Tibial artery (tissue), 4 donors: ENCODE measurements around the gene CEACAM19.

Experiments
- DNase-seq, 2 donors: peaks; one replicate each; pipeline ENCODE4 v3.0.0-alpha.2; 2019
- H3K27ac ChIP-seq, 2 donors: fragments of 200-600 bp; sonication (generic) in 1 of 2; 1 replicate in 1 of 2; 2 replicates in 1 of 2; pipeline ENCODE4 v1.5.1; 2018 to 2019; ENCODE audit warnings: mild to moderate bottlenecking in 1 of 2
- H3K27me3 ChIP-seq, 2 donors: fragments of 200-600 bp; sonication (generic) in 1 of 2; one replicate each; pipeline versions ENCODE4 v1.5.1 to v1.6.0; 2016 to 2019
- H3K36me3 ChIP-seq, 3 donors: fragments of 200-600 bp; sonication (generic) in 2 of 3; one replicate each; pipeline ENCODE4 v1.5.1; 2016 to 2019; ENCODE audit warnings: mild to moderate bottlenecking in 2 of 3
- H3K4me1 ChIP-seq, 4 donors: fragments of 200-600 bp; sonication (generic) in 2 of 4; 1 replicate in 3 of 4; 2 replicates in 1 of 4; pipeline ENCODE4 v1.5.1; 2016 to 2019
- H3K4me3 ChIP-seq, 2 donors: fragments of 200-600 bp; sonication (generic) in 1 of 2; 1 replicate in 1 of 2; 2 replicates in 1 of 2; pipeline ENCODE4 v1.5.1; 2018 to 2019; ENCODE audit warnings: mild to moderate bottlenecking in 2 of 2
- H3K9me3 ChIP-seq, 3 donors: fragments of 200-600 bp; sonication (generic) in 1 of 3; one replicate each; pipeline ENCODE4 v1.5.1; 2016 to 2019
- intact Hi-C: fragments of 100-400 bp; cut with DNase I; formaldehyde crosslinking; loops from one replicate; pipeline ENCODE4 v1.15.0; 2023; ENCODE audit warnings: low total_unique reads
- TF ChIP-seq, protein P1 (sequence below), 2 experiments: fragments of 200-600 bp in 1 of 2; fragments of 450-650 bp in 1 of 2; IDR thresholded peaks; one replicate each; pipeline ENCODE4 v1.5.1; 2017 to 2019; ENCODE audit warnings: antibody characterized with exemption in 2 of 2, mild to moderate bottlenecking in 1 of 2, moderate library complexity in 1 of 2

CEACAM19 gene

DNA sequence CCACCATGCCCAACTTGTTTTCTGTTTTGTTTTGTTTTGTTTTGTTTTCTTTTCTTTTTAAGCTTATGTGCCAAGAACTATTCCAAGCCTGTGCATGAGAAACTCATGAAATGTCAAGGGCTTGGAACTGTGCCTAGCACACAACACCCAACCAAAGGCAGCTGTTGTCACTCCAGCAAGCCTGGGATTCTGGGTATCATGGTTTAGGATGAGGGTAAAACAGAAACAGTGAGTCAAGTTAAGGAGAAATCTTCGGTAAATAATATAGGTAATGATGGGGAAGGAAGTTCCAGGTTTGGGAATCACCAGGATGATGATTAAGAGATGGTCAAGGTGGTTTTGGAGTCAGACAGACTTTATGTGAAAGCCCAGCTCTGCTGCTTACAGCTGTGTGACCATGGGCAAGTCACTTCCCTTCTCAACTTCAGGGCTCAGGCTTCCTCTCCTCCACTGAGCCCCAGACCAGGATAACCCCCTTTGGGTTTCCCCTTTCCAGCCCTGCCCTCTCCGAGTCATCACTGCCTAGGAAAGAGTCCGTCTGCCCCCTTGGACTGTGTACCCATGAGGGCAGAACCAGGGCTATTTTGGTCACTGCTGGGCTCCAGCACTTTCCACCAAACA is 22.5 kb upstream of the CEACAM19 start:
- TF ChIP-seq, protein P1, sequence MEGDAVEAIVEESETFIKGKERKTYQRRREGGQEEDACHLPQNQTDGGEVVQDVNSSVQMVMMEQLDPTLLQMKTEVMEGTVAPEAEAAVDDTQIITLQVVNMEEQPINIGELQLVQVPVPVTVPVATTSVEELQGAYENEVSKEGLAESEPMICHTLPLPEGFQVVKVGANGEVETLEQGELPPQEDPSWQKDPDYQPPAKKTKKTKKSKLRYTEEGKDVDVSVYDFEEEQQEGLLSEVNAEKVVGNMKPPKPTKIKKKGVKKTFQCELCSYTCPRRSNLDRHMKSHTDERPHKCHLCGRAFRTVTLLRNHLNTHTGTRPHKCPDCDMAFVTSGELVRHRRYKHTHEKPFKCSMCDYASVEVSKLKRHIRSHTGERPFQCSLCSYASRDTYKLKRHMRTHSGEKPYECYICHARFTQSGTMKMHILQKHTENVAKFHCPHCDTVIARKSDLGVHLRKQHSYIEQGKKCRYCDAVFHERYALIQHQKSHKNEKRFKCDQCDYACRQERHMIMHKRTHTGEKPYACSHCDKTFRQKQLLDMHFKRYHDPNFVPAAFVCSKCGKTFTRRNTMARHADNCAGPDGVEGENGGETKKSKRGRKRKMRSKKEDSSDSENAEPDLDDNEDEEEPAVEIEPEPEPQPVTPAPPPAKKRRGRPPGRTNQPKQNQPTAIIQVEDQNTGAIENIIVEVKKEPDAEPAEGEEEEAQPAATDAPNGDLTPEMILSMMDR (IDR thresholded peaks at IDR 0.05), result no peak
- DNase-seq, result no peak

DNA sequence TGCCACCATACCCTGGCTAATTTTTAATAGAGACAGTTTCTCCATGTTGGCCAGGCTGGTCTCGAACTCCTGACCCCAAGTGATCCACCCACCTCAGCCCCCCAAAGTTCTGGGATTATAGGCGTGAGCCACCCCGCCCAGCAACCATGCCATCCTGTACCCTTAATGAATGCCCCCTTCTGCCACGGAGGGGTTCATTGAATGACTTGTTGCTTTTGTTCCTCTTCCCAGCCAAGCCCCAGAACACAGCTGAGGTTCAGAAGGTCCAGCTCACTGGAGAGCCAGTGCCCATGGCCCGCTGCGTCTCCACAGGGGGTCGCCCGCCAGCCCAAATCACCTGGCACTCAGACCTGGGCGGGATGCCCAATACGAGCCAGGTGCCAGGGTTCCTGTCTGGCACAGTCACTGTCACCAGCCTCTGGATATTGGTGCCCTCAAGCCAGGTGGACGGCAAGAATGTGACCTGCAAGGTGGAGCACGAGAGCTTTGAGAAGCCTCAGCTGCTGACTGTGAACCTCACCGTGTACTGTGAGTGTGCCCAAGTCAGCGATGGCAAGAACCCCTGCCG is 21.6 kb upstream of the CEACAM19 start:
- intact Hi-C loops, result no loop called here
- Histone ChIP-seq H3K4me3 (no peak overlapping the region), H3K27me3 (no peaks in the 10 kb centered on the region), H3K27ac (no peak overlapping the region), H3K36me3 (peaks cover 30 to 69% (median 54%) of the 10 kb centered on the region in 3 donors), H3K4me1 (peaks cover 0 to 36% (median 17%) of the 10 kb centered on the region in 4 donors), H3K9me3 (no peaks in the 10 kb centered on the region)
- no peak for DNase-seq
- TF ChIP-seq, protein P1 (IDR thresholded peaks at IDR 0.05), result no peak

More for the DNA sequence above, 22.5 kb upstream of the CEACAM19 start:
- Histone ChIP-seq H3K27ac (peak overlapping the region; percentile 18 to 22), H3K36me3 (peaks cover 30 to 60% (median 48%) of the 10 kb centered on the region in 3 donors), H3K27me3 (no peaks in the 10 kb centered on the region), H3K4me1 (peaks cover 0 to 40% (median 18%) of the 10 kb centered on the region in 4 donors), H3K9me3 (no peaks in the 10 kb centered on the region), H3K4me3 (no peak overlapping the region)
- intact Hi-C loops, result no loop called here

DNA sequence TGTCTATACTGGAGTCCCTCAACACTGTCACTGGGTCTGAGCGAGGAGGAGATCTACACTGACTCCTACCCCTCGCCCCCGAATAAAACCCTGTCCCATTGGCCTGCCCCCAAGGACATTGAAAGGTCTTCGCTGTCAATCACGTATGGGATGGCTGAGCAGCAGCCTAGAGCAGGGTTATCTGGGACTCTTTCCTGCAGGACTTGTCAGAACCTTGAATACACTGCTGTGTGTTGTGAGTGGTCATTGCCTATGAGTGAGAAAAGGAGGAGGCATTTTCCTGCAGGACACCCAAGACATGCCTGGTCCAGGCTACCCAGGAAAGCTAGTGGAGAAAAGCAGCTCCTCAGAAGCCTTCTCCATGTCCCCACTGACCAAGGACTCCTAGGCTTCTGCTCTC is 17.9 kb upstream of the CEACAM19 start:
- DNase-seq, result no peak
- TF ChIP-seq, protein P1 (IDR thresholded peaks at IDR 0.05), result no peak
- Histone ChIP-seq H3K4me3 (no peak overlapping the region), H3K4me1 (peaks cover 0 to 11% (median 3%) of the 10 kb centered on the region in 4 donors), H3K9me3 (no peaks in the 10 kb centered on the region), H3K27me3 (no peaks in the 10 kb centered on the region), H3K27ac (no peak overlapping the region), H3K36me3 (peaks cover 49 to 90% (median 75%) of the 10 kb centered on the region in 3 donors)
- intact Hi-C loops, result no loop called here

DNA sequence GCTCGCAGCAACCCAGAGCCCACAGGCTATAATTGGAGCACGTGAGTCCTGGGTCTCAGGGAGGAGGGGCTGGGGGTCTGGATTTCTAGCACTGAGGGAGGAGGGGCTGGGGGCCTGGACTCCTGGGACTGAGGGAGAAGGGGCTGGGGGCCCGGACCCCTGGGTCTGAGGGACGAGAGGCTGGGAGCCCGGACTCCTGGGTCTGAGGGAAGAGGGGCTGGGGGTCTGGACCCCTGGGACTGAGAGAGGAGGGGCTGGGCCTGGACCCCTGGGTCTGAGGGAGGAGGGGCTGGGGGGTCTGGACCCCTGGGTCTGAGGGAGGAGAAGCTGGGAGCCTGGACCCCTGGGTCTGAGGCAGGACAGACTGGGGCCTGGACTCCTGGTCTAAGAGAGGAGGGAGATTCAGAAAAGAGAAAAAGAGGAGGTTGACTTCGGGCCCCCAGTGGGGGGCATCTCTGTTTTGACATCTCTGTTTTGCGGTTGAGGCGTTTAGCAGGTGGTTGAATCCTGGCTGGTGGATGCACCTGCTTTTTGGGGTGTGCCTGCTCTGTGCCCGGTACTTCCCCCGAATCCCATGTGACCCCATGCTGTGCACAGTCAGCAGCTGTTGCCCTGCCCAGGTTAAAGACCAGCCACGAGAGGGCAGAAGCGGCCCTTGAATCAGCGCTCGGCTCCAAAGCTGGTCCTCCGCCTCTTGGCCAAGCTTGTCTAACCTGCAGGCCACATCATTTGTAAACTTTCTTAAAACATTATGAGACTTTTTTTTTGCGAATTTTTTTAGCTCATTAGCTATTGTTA is 17.1 kb upstream of the CEACAM19 start:
- Histone ChIP-seq H3K9me3 (no peaks in the 10 kb centered on the region), H3K27ac (no peak overlapping the region), H3K27me3 (no peaks in the 10 kb centered on the region), H3K36me3 (peaks cover 58 to 93% (median 83%) of the 10 kb centered on the region in 3 donors), H3K4me3 (no peak overlapping the region), H3K4me1 (peaks cover 0 to 4% (median 2%) of the 10 kb centered on the region in 4 donors)
- TF ChIP-seq, protein P1 (IDR thresholded peaks at IDR 0.05), result peak; percentile 33 to 41
- intact Hi-C loops, result no loop called here
- DNase-seq, result peak; percentile 69 to 80

DNA sequence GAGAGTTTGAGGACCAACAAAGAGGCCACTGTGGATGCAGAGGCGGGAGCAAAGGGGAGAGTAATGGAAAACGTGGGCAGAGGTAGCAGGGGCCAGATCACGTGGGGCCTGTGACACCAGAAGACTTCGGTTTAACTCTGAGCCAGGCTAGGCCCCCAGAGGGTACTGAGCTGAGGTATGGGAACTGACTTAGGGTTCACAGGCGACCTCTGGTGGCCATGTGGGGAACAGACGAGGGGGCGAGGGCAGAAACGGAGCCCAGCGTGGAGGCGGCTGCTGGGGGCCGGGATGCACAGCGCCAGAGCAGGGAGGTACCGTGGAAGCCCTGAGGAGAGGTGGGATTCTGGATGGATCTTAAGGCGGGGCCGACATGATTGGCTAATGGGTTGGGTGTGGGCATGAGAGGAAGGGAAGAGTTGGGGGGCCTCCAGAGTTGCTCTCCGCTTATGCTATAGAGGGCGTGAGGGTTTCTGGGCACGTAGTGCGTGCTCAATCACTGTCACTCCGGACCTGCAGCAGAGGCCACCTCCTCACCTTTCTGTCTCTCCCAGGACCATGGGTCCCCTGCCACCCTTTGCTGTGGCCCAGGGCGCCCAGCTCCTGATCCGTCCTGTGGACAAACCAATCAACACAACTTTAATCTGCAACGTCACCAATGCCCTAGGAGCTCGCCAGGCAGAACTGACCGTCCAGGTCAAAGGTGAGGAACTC is 13.9 kb upstream of the CEACAM19 start:
- H3K36me3 ChIP-seq, result peaks cover 61 to 93% (median 83%) of the 10 kb centered on the region in 3 donors
- peaks cover 0 to 4% (median 2%) of the 10 kb centered on the region in 4 donors for H3K4me1 ChIP-seq
- TF ChIP-seq, protein P1 (IDR thresholded peaks at IDR 0.05), result peak; percentile 89 to 91
- peak; percentile 62 to 70 for DNase-seq
- H3K27ac ChIP-seq, result no peak overlapping the region
- H3K27me3 ChIP-seq, result no peaks in the 10 kb centered on the region
- intact Hi-C loops, result loop anchor here (2.0 kb wide), 1 partner anchor 83 kb away; no protein-coding TSS in a partner anchor
- no peak overlapping the region for H3K4me3 ChIP-seq
- no peaks in the 10 kb centered on the region for H3K9me3 ChIP-seq
